HepG2 (cell line): ENCODE measurements around the gene VRK3. TPM values are rescaled to one million over a fixed set of nuclear protein-coding genes. Genes with fewer than 3 reads are reported as not detected.
A peak's percentile ranks its signal among the peaks of the same experiment; 100 is the strongest.

Experiments
- ATF7 ChIP-seq, 2 experiments: fragments of 450-650 bp in 1 of 2; sonication (generic) in 1 of 2; formaldehyde crosslinking in 1 of 2; IDR thresholded peaks; 2 replicates each; pipeline versions ENCODE4 v1.4.0 to v1.6.1; 2016 to 2020; ENCODE audit warnings: antibody characterized with exemption in 1 of 2, mild to moderate bottlenecking in 1 of 2, missing genetic modification reagents in 1 of 2
- BHLHE40 ChIP-seq: IDR thresholded peaks from 2 replicates; pipeline ENCODE4 v1.6.1; 2011; ENCODE audit warnings: low read length, improper control_type of control experiment
- BRCA1 ChIP-seq: sonication (generic); formaldehyde crosslinking; IDR thresholded peaks from 2 replicates; pipeline ENCODE4 v1.4.0; 2020; ENCODE audit warnings: missing genetic modification reagents
- CREBL2 ChIP-seq: sonication (generic); formaldehyde crosslinking; IDR thresholded peaks from 2 replicates; pipeline ENCODE4 v1.8.1; 2023; ENCODE audit warnings: missing genetic modification reagents, mild to moderate bottlenecking, borderline replicate concordance
- EEA1 ChIP-seq: sonication (generic); formaldehyde crosslinking; IDR thresholded peaks from 2 replicates; pipeline ENCODE4 v1.5.1; 2020; ENCODE audit warnings: mild to moderate bottlenecking, missing genetic modification reagents, borderline replicate concordance
- FOXK2 ChIP-seq: fragments of 450-650 bp; IDR thresholded peaks from 2 replicates; pipeline ENCODE4 v1.6.1; 2016
- JUND ChIP-seq: sonication (generic); formaldehyde crosslinking; IDR thresholded peaks from 2 replicates; pipeline ENCODE4 v1.8.0; 2022; ENCODE audit warnings: mild to moderate bottlenecking, missing genetic modification reagents
- PHF21A ChIP-seq: sonication (generic); formaldehyde crosslinking; IDR thresholded peaks from 2 replicates; pipeline ENCODE4 v1.5.0; 2020; ENCODE audit warnings: mild to moderate bottlenecking, missing genetic modification reagents
- RERE ChIP-seq: IDR thresholded peaks from 2 replicates; pipeline ENCODE4 v1.6.1; 2016; ENCODE audit warnings: low read depth, missing genetic modification reagents, missing compliant biosample characterization
- SP4 ChIP-seq: sonication (generic); formaldehyde crosslinking; IDR thresholded peaks from 2 replicates; pipeline ENCODE4 v1.8.1; 2023; ENCODE audit warnings: mild to moderate bottlenecking, missing genetic modification reagents
- SP5 ChIP-seq: IDR thresholded peaks from 2 replicates; pipeline ENCODE4 v1.6.1; 2016; ENCODE audit warnings: low read depth, borderline replicate concordance
- SPEN ChIP-seq: sonication (generic); formaldehyde crosslinking; IDR thresholded peaks from 2 replicates; pipeline ENCODE4 v1.5.1; 2020; ENCODE audit warnings: low read depth, mild to moderate bottlenecking, missing genetic modification reagents
- TMF1 ChIP-seq: sonication (generic); formaldehyde crosslinking; IDR thresholded peaks from 2 replicates; pipeline ENCODE4 v1.8.1; 2022; ENCODE audit warnings: low read depth, missing genetic modification reagents
- ZBTB14 ChIP-seq: sonication (generic); formaldehyde crosslinking; IDR thresholded peaks from 2 replicates; pipeline ENCODE4 v1.4.0; 2020; ENCODE audit warnings: missing genetic modification reagents
- ZNF20 ChIP-seq: sonication (generic); formaldehyde crosslinking; IDR thresholded peaks from 2 replicates; pipeline ENCODE4 v1.4.0; 2020; ENCODE audit warnings: mild to moderate bottlenecking, moderate library complexity, missing genetic modification reagents
- ZNF546 ChIP-seq: sonication (generic); formaldehyde crosslinking; conservative IDR thresholded peaks from 2 replicates; pipeline ENCODE4 v1.8.1; 2023; ENCODE audit warnings: mild to moderate bottlenecking, missing genetic modification reagents
- ZNF547 ChIP-seq: sonication (generic); formaldehyde crosslinking; IDR thresholded peaks from 2 replicates; pipeline ENCODE4 v1.5.1; 2020; ENCODE audit warnings: mild to moderate bottlenecking, missing genetic modification reagents
- ZNF570 ChIP-seq: sonication (generic); formaldehyde crosslinking; IDR thresholded peaks from 2 replicates; pipeline ENCODE4 v1.4.0; 2020; ENCODE audit warnings: mild to moderate bottlenecking, missing genetic modification reagents, borderline replicate concordance
- ZNF724P ChIP-seq: sonication (generic); formaldehyde crosslinking; IDR thresholded peaks from 2 replicates; pipeline ENCODE4 v1.8.0; 2022; ENCODE audit warnings: missing genetic modification reagents, borderline replicate concordance
- polyA plus RNA-seq, 8 experiments: library from polyadenylated mRNA; depleted of rRNA in 3 of 8; stranded (reverse) in 7 of 8; unstranded in 1 of 8; fragments of >200 nt; fragmentation: Illumina TruSeq in 4 of 8; extraction: Trizol in 4 of 8; gene quantifications; 2 replicates each; pipeline versions ENCODE4 v1.2.1 to v1.2.3, GENCODE V29; 2011 to 2016; ENCODE audit warnings: low read depth in 4 of 8, missing spikeins in 1 of 8, mixed read lengths in 1 of 8; ENCODE audit not compliant: insufficient read depth in 1 of 8
- total RNA-seq, 5 experiments: library from RNA; depleted of rRNA; stranded (reverse); fragments of >200 nt; fragmentation: Illumina TruSeq; extraction: Trizol; gene quantifications; 2 replicates each; pipeline ENCODE4 v1.2.3, GENCODE V29; 2016; ENCODE audit warnings: low read depth in 1 of 5
- TF ChIP-seq, protein P1 (sequence below): sonication (generic); formaldehyde crosslinking; IDR thresholded peaks from 2 replicates; pipeline ENCODE4 v1.5.1; 2020; ENCODE audit warnings: missing genetic modification reagents, mild to moderate bottlenecking, borderline replicate concordance
- TF ChIP-seq, protein P2 (sequence below): sonication (generic); formaldehyde crosslinking; IDR thresholded peaks from 2 replicates; pipeline ENCODE4 v1.4.0; 2020; ENCODE audit warnings: missing genetic modification reagents

Gene VRK3
- total and polyA plus RNA-seq, 2 of the 13 experiments (the other 11 are each of a cell fraction or from before 2014, with no cell fraction given), result 23.8 to 28.3 TPM

DNA sequence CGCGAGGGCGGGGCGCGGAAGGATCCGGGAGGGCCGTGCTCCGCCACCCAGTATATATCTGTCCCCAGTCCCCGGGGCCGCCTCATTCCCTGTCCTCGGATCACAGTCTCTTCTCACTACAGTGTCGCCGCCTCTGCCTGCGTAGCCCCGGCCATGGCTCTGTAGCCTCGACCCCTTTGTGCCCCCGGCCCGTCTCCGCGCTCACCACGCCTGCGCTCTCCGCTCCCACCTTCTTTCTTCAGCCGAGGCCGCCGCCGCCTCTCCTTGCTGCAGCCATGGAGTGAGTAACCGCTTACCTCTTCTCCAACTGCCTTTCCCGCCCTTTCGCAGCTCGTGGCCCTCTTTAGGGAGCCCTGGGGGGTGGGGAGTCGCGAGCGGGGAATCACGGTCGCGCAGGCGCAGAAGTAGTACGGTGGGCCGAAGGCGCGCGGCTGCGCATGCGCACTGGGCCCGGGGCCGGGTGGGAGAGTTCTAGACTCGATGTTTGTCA lies 96.0 kb downstream of the VRK3 start, which contains the start of the genes ATF5 and NUP62 (continued):
- TF ChIP-seq RERE (CRISPR knock-in tag) (no peak), FOXK2 (no peak), PHF21A (peak; percentile 53; the same call in 1 of the 2 replicates), SPEN (CRISPR knock-in tag) (peak; percentile 94), TMF1 (CRISPR knock-in tag) (peak; percentile 98), ZNF570 (CRISPR knock-in tag) (peak; percentile 71), ATF7 (IDR thresholded peaks at IDR 0.05) (no peak), ATF7 (CRISPR knock-in tag; IDR thresholded peaks at IDR 0.05) (no peak), SP5 (CRISPR knock-in tag) (0 out of 2 replicates have a peak, but pooled peaks have one; percentile 13), ZBTB14 (CRISPR knock-in tag) (peak; percentile 65), JUND (CRISPR knock-in tag) (no peak), ZNF547 (CRISPR knock-in tag) (peak; percentile 99), EEA1 (CRISPR knock-in tag) (no peak; the same call in 1 of the 2 replicates), ZNF20 (CRISPR knock-in tag) (no peak), ZNF724P (CRISPR knock-in tag) (peak; percentile 47; the same call in 1 of the 2 replicates), SP4 (CRISPR knock-in tag) (no peak), CREBL2 (CRISPR knock-in tag) (no peak; the same call in 1 of the 2 replicates), ZNF546 (CRISPR knock-in tag) (peak; percentile 59; the same call in 1 of the 2 replicates), BHLHE40 (no peak), BRCA1 (CRISPR knock-in tag) (no peak; the same call in 1 of the 2 replicates)
- TF ChIP-seq, protein P1, sequence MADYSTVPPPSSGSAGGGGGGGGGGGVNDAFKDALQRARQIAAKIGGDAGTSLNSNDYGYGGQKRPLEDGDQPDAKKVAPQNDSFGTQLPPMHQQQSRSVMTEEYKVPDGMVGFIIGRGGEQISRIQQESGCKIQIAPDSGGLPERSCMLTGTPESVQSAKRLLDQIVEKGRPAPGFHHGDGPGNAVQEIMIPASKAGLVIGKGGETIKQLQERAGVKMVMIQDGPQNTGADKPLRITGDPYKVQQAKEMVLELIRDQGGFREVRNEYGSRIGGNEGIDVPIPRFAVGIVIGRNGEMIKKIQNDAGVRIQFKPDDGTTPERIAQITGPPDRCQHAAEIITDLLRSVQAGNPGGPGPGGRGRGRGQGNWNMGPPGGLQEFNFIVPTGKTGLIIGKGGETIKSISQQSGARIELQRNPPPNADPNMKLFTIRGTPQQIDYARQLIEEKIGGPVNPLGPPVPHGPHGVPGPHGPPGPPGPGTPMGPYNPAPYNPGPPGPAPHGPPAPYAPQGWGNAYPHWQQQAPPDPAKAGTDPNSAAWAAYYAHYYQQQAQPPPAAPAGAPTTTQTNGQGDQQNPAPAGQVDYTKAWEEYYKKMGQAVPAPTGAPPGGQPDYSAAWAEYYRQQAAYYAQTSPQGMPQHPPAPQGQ (CRISPR knock-in tag), result 0 out of 2 replicates have a peak, but pooled peaks have one; percentile 22
- TF ChIP-seq, protein P2, sequence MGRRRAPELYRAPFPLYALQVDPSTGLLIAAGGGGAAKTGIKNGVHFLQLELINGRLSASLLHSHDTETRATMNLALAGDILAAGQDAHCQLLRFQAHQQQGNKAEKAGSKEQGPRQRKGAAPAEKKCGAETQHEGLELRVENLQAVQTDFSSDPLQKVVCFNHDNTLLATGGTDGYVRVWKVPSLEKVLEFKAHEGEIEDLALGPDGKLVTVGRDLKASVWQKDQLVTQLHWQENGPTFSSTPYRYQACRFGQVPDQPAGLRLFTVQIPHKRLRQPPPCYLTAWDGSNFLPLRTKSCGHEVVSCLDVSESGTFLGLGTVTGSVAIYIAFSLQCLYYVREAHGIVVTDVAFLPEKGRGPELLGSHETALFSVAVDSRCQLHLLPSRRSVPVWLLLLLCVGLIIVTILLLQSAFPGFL (CRISPR knock-in tag), result 0 out of 2 replicates have a peak, but pooled peaks have one; percentile 76
